ENCODE data around the gene SYT2. TPM values are rescaled to one million over a fixed set of nuclear protein-coding genes. Genes with fewer than 3 reads are reported as not detected.

The SYT2 gene
- total and polyA plus RNA-seq, 2 donors (not counting 1 experiment from before 2014, with no cell fraction given): 0.03 TPM; not detected in 1

DNA sequence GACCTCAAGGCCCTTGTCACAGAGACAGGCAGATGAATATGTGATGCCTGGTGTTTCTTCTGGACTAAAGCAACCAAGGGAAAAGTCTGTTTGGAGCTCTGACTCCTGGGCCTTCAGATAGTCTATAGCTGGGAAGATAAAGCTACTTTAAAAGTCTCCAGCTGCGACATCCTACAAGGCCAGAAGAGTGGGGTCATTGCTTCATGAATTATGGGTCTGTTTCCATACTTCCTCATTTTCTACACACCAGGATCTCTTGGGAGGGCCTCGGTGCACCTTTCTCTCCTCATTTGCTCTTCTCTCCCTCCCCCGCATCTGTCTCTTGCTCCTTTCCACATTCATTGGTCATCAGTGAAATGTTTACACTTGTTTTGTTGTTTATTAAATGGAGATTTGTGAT is 44.8 kb downstream of the SYT2 start:
- H3K27me3 ChIP-seq (ENCODE audit: control insufficient read depth, insufficient read depth, low read length): peaks cover 5% of the 10 kb centered on the region
- H3K4me2 ChIP-seq (ENCODE audit: extremely low read depth, insufficient read depth, low read length): no peak overlapping the region
- no peaks in the 10 kb centered on the region for H4K20me1 ChIP-seq (ENCODE audit: control insufficient read depth, extremely low read depth, insufficient read depth, low read length)
- H3K4me3 ChIP-seq (replicated peaks in 1 of 4; ENCODE audit: control extremely low read depth in 1 of 4, insufficient read depth in 1 of 4, low read depth in 3 of 4, low read length in 4 of 4): no peak overlapping the region
- H3K9me3 ChIP-seq (ENCODE audit: control insufficient read depth, insufficient read depth, low read depth, low read length): no peaks in the 10 kb centered on the region
- no peak for TF ChIP-seq EZH2 (IDR thresholded peaks at IDR 0.05; ENCODE audit: low read length, missing control alignments)
- TF ChIP-seq, protein P1, sequence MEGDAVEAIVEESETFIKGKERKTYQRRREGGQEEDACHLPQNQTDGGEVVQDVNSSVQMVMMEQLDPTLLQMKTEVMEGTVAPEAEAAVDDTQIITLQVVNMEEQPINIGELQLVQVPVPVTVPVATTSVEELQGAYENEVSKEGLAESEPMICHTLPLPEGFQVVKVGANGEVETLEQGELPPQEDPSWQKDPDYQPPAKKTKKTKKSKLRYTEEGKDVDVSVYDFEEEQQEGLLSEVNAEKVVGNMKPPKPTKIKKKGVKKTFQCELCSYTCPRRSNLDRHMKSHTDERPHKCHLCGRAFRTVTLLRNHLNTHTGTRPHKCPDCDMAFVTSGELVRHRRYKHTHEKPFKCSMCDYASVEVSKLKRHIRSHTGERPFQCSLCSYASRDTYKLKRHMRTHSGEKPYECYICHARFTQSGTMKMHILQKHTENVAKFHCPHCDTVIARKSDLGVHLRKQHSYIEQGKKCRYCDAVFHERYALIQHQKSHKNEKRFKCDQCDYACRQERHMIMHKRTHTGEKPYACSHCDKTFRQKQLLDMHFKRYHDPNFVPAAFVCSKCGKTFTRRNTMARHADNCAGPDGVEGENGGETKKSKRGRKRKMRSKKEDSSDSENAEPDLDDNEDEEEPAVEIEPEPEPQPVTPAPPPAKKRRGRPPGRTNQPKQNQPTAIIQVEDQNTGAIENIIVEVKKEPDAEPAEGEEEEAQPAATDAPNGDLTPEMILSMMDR (conservative IDR thresholded peaks at IDR 0.05 in 1 of 2, IDR thresholded peaks at IDR 0.05 in 1 of 2; ENCODE audit: low read depth in 1 of 2, low read length in 2 of 2): no peak
- H3K9ac ChIP-seq (ENCODE audit: insufficient read depth, low read length): no peak overlapping the region
- H3K27ac ChIP-seq (ENCODE audit: insufficient read depth, low read length): no peak overlapping the region
- H3K36me3 ChIP-seq (ENCODE audit: control insufficient read depth, insufficient read depth, low read length): no peaks in the 10 kb centered on the region
- no peak overlapping the region for H2AFZ ChIP-seq (ENCODE audit: low read length)
- H3K79me2 ChIP-seq (ENCODE audit: control insufficient read depth, insufficient read depth, low read length): no peaks in the 10 kb centered on the region
- H3K4me1 ChIP-seq (ENCODE audit: control insufficient read depth, extremely low read depth, insufficient read depth, low read length): no peaks in the 10 kb centered on the region
- DNase-seq (ENCODE audit: low read depth in 2 of 2): no peak

DNA sequence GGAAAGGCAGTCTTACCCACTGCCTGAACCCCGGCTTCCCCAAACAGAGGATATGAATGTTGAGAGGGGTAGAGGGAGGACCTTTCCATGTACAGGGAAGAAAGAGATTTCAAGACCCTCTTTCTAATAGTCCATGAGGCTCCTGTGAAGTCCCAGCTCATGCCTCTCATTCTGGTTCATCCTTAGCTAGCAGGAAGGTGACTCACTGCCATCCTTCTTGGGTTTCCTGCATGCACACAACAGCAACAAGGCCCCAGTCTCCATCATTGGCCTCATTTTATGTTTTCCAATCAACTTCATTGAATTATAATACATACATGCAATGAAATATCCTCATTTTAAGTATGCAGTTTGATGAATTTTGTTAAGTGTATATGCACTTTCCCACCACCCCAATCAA is 46.2 kb downstream of the SYT2 start:
- H3K4me1 ChIP-seq (ENCODE audit: control insufficient read depth, extremely low read depth, insufficient read depth, low read length): no peaks in the 10 kb centered on the region
- TF ChIP-seq, protein P1 (conservative IDR thresholded peaks at IDR 0.05 in 1 of 2, IDR thresholded peaks at IDR 0.05 in 1 of 2; ENCODE audit: low read depth in 1 of 2, low read length in 2 of 2): no peak
- TF ChIP-seq EZH2 (IDR thresholded peaks at IDR 0.05; ENCODE audit: low read length, missing control alignments): no peak
- H3K36me3 ChIP-seq (ENCODE audit: control insufficient read depth, insufficient read depth, low read length): no peaks in the 10 kb centered on the region
- H3K4me2 ChIP-seq (ENCODE audit: extremely low read depth, insufficient read depth, low read length): no peak overlapping the region
- no peak overlapping the region for H3K9ac ChIP-seq (ENCODE audit: insufficient read depth, low read length)
- peak in 1 of 2 donors; percentile 14 for DNase-seq (ENCODE audit: low read depth in 2 of 2)
- H3K79me2 ChIP-seq (ENCODE audit: control insufficient read depth, insufficient read depth, low read length): no peaks in the 10 kb centered on the region
- H4K20me1 ChIP-seq (ENCODE audit: control insufficient read depth, extremely low read depth, insufficient read depth, low read length): no peaks in the 10 kb centered on the region
- no peak overlapping the region for H3K27ac ChIP-seq (ENCODE audit: insufficient read depth, low read length)
- peaks cover 12% of the 10 kb centered on the region for H3K27me3 ChIP-seq (ENCODE audit: control insufficient read depth, insufficient read depth, low read length)
- no peak overlapping the region for H2AFZ ChIP-seq (ENCODE audit: low read length)
- H3K9me3 ChIP-seq (ENCODE audit: control insufficient read depth, insufficient read depth, low read depth, low read length): no peaks in the 10 kb centered on the region
- no peak overlapping the region for H3K4me3 ChIP-seq (replicated peaks in 1 of 4; ENCODE audit: control extremely low read depth in 1 of 4, insufficient read depth in 1 of 4, low read depth in 3 of 4, low read length in 4 of 4)

GRCh38 chr1:202663131-202663530 is 47.1 kb downstream of the SYT2 start:
- Histone ChIP-seq H3K4me3 (replicated peaks in 1 of 4; ENCODE audit: control extremely low read depth in 1 of 4, insufficient read depth in 1 of 4, low read depth in 3 of 4, low read length in 4 of 4) (no peak overlapping the region), H3K36me3 (ENCODE audit: control insufficient read depth, insufficient read depth, low read length) (no peaks in the 10 kb centered on the region), H3K27ac (ENCODE audit: insufficient read depth, low read length) (no peak overlapping the region), H3K9ac (ENCODE audit: insufficient read depth, low read length) (no peak overlapping the region), H3K9me3 (ENCODE audit: control insufficient read depth, insufficient read depth, low read depth, low read length) (no peaks in the 10 kb centered on the region), H2AFZ (ENCODE audit: low read length) (no peak overlapping the region), H3K4me1 (ENCODE audit: control insufficient read depth, extremely low read depth, insufficient read depth, low read length) (no peaks in the 10 kb centered on the region), H3K27me3 (ENCODE audit: control insufficient read depth, insufficient read depth, low read length) (peaks cover 18% of the 10 kb centered on the region), H3K4me2 (ENCODE audit: extremely low read depth, insufficient read depth, low read length) (no peak overlapping the region), H3K79me2 (ENCODE audit: control insufficient read depth, insufficient read depth, low read length) (no peaks in the 10 kb centered on the region), H4K20me1 (ENCODE audit: control insufficient read depth, extremely low read depth, insufficient read depth, low read length) (no peaks in the 10 kb centered on the region)
- TF ChIP-seq, protein P1 (conservative IDR thresholded peaks at IDR 0.05 in 1 of 2, IDR thresholded peaks at IDR 0.05 in 1 of 2; ENCODE audit: low read depth in 1 of 2, low read length in 2 of 2): no peak
- TF ChIP-seq EZH2 (IDR thresholded peaks at IDR 0.05; ENCODE audit: low read length, missing control alignments): no peak
- DNase-seq (ENCODE audit: low read depth in 2 of 2): no peak
